HCT116 (cell line): ENCODE measurements around the gene CCDC188. TPM values are rescaled to one million over a fixed set of nuclear protein-coding genes. Genes with fewer than 3 reads are reported as not detected.

Source experiments
- ATAC-seq: fragments of 200-7000 bp; cut with Tn5 transposase; 2 replicates; pipeline ENCODE4 v1.9.1; 2020; ENCODE audit warnings: mild to moderate bottlenecking, moderate library complexity
- BruUV-seq: library from RNA; stranded (reverse); fragments of 400-500 nt; replicated peaks from 2 replicates; lab custom pipeline; 2021; lab: Mats Ljungman, UMichigan
- CTCF ChIA-PET: fragments of 300-600 bp; sonication (Branson Sonifier 250); formaldehyde crosslinking; loops from one replicate; lab custom pipeline; 2021; ENCODE audit warnings: antibody characterized with exemption; lab: Charles Lee
- POLR2A ChIA-PET: fragments of 300-600, 350-600 bp; sonication (Branson Sonifier 250); formaldehyde crosslinking; loops from one replicate; lab custom pipeline; 2021; ENCODE audit warnings: antibody characterized with exemption; lab: Charles Lee
- RAD21 ChIA-PET, 2 experiments: fragments of 300-600 bp; sonication (Branson Sonifier 250); formaldehyde crosslinking; loops; one replicate each; lab custom pipeline; 2023; ENCODE audit warnings: low total read pairs in 2 of 2; ENCODE audit not compliant: uncharacterized antibody in 2 of 2, unreplicated experiment in 2 of 2, low non-redundant PET in 1 of 2; lab: Charles Lee
- DNase-seq: peaks from one replicate; pipeline ENCODE4 v3.0.0-alpha.2; 2010; ENCODE audit warnings: low read depth, low spot score
- H2AFZ ChIP-seq: fragments of 200-600 bp; shearing (Covaris generic), sonication (generic); 2 replicates; pipeline ENCODE4 v1.6.1; 2017; ENCODE audit warnings: low read depth, mixed run types, mixed read lengths, antibody characterized with exemption, low read length; ENCODE audit not compliant: poor library complexity, severe bottlenecking
- H3K27ac ChIP-seq: 2 replicates; pipeline ENCODE4 v1.5.1; 2012; ENCODE audit warnings: low read depth, low read length
- H3K27me3 ChIP-seq: fragments of 200-600 bp; sonication (generic); 2 replicates; pipeline ENCODE4 v1.6.1; 2016; ENCODE audit warnings: mixed run types, low read length, mixed read lengths; ENCODE audit not compliant: insufficient read depth
- H3K36me3 ChIP-seq, 2 experiments: fragments of 200-500 bp in 1 of 2; fragments of 200-600 bp in 1 of 2; sonication (Bioruptor generic) in 1 of 2; sonication (generic) in 1 of 2; 2 replicates each; pipeline versions ENCODE4 v1.5.1 to v1.6.1; 2014 to 2016; ENCODE audit warnings: low read length in 2 of 2, inconsistent platforms in 1 of 2, mixed read lengths in 1 of 2, mixed run types in 1 of 2; ENCODE audit not compliant: insufficient read depth in 2 of 2, control insufficient read depth in 1 of 2
- H3K4me1 ChIP-seq, 2 experiments: fragments of 200-600 bp in 1 of 2; sonication (generic) in 1 of 2; 2 replicates each; pipeline versions ENCODE4 v1.5.1 to v1.6.1; 2012 to 2017; ENCODE audit warnings: low read length in 2 of 2, inconsistent platforms in 1 of 2, mild to moderate bottlenecking in 1 of 2, mixed read lengths in 1 of 2, mixed run types in 1 of 2, moderate library complexity in 1 of 2; ENCODE audit not compliant: insufficient read depth in 2 of 2, control insufficient read depth in 1 of 2
- H3K4me2 ChIP-seq: fragments of 200-600 bp; sonication (generic); 2 replicates; pipeline ENCODE4 v1.6.1; 2017; ENCODE audit warnings: mixed run types, low read length, mixed read lengths
- H3K4me3 ChIP-seq, 2 experiments: fragments of 200-600 bp in 1 of 2; sonication (generic) in 1 of 2; replicated peaks in 1 of 2; 2 replicates each; pipeline ENCODE4 v1.5.1; 2011 to 2016; ENCODE audit warnings: low read length in 2 of 2, control low read depth in 1 of 2, low read depth in 1 of 2, mild to moderate bottlenecking in 1 of 2, mixed read lengths in 1 of 2, mixed run types in 1 of 2
- H3K79me2 ChIP-seq: fragments of 200-600 bp; sonication (generic); 2 replicates; pipeline ENCODE4 v1.6.1; 2017; ENCODE audit warnings: mild to moderate bottlenecking, mixed run types, low read length, moderate library complexity, mixed read lengths; ENCODE audit not compliant: insufficient read depth
- H3K9ac ChIP-seq: fragments of 200-600 bp; sonication (generic); 2 replicates; pipeline ENCODE4 v1.6.1; 2016; ENCODE audit warnings: low read length, mixed read lengths
- H3K9me2 ChIP-seq: fragments of 200-600 bp; sonication (generic), shearing (Covaris generic); 2 replicates; pipeline ENCODE4 v1.6.1; 2017; ENCODE audit warnings: mixed run types, mild to moderate bottlenecking, moderate library complexity; ENCODE audit not compliant: insufficient read depth
- H3K9me3 ChIP-seq, 2 experiments: fragments of 200-500 bp in 1 of 2; fragments of 200-600 bp in 1 of 2; sonication (Bioruptor generic) in 1 of 2; sonication (generic) in 1 of 2; 2 replicates each; pipeline ENCODE4 v1.6.1; 2014 to 2017; ENCODE audit warnings: low read length in 2 of 2, mixed read lengths in 2 of 2, inconsistent platforms in 1 of 2, low read depth in 1 of 2, mild to moderate bottlenecking in 1 of 2, mixed run types in 1 of 2, moderate library complexity in 1 of 2; ENCODE audit not compliant: control insufficient read depth in 1 of 2, insufficient read depth in 1 of 2
- H4K20me1 ChIP-seq: fragments of 200-600 bp; sonication (generic), shearing (Covaris generic); 2 replicates; pipeline ENCODE4 v1.6.1; 2017; ENCODE audit warnings: mixed run types, mild to moderate bottlenecking, moderate library complexity; ENCODE audit not compliant: insufficient read depth
- CEBPB ChIP-seq: IDR thresholded peaks from 2 replicates; pipeline ENCODE4 v1.6.1; 2012; ENCODE audit warnings: low read depth
- CTCF ChIP-seq, 3 experiments: fragments of 200-600 bp in 1 of 3; sonication (generic) in 1 of 3; IDR thresholded peaks in 2 of 3; conservative IDR thresholded peaks in 1 of 3; 2 replicates each; pipeline ENCODE4 v1.5.1; 2012 to 2017; ENCODE audit warnings: low read depth in 2 of 3, low read length in 2 of 3, antibody characterized with exemption in 1 of 3, borderline replicate concordance in 1 of 3, control low read depth in 1 of 3, mild to moderate bottlenecking in 1 of 3, mixed read lengths in 1 of 3, mixed run types in 1 of 3, moderate library complexity in 1 of 3; ENCODE audit not compliant: insufficient read depth in 1 of 3
- EGR1 ChIP-seq: IDR thresholded peaks from 2 replicates; pipeline ENCODE4 v1.6.1; 2012; ENCODE audit warnings: low read depth
- ELF1 ChIP-seq: IDR thresholded peaks from 2 replicates; pipeline ENCODE4 v1.6.1; 2012; ENCODE audit warnings: low read depth, borderline replicate concordance
- EZH2 ChIP-seq: fragments of 200-600 bp; sonication (generic); IDR thresholded peaks from 2 replicates; pipeline ENCODE4 v1.6.1; 2017; ENCODE audit warnings: antibody characterized with exemption, mixed run types
- EZH2phosphoT487 ChIP-seq: fragments of 200-600 bp; IDR thresholded peaks from 2 replicates; pipeline ENCODE4 v1.6.1; 2018; ENCODE audit warnings: antibody characterized with exemption, borderline replicate concordance
- POLR2A ChIP-seq: IDR thresholded peaks from 2 replicates; pipeline ENCODE4 v1.7.0; 2011; ENCODE audit warnings: borderline replicate concordance; ENCODE audit not compliant: insufficient read depth, insufficient read length; ENCODE audit errors: extremely low read depth
- SRF ChIP-seq: IDR thresholded peaks from 2 replicates; pipeline ENCODE4 v1.6.1; 2012; ENCODE audit warnings: low read depth
- YY1 ChIP-seq: IDR thresholded peaks from 2 replicates; pipeline ENCODE4 v1.6.1; 2011; ENCODE audit warnings: low read length, low read depth, moderate library complexity, mild to moderate bottlenecking; ENCODE audit not compliant: insufficient replicate concordance; ENCODE audit errors: extremely low read depth
- ZBTB33 ChIP-seq: IDR thresholded peaks from 2 replicates; pipeline ENCODE4 v1.6.1; 2011; ENCODE audit warnings: mild to moderate bottlenecking, low read length, moderate library complexity; ENCODE audit not compliant: insufficient replicate concordance; ENCODE audit errors: extremely low read depth
- intact Hi-C: fragments of 100-400 bp; cut with micrococcal nuclease; formaldehyde crosslinking; loops from 2 replicates; pipeline ENCODE4 v1.10.0; 2022
- total RNA-seq: library from RNA; stranded (reverse); gene quantifications from one replicate; pipeline ENCODE4 v1.2.1, GENCODE V29; 2021; ENCODE audit not compliant: unreplicated experiment

Gene CCDC188
- total RNA-seq, 1 experiment from 2014 or later, result not detected

GRCh38 chr22:20131597-20131858 lies 19.3 kb downstream of the CCDC188 start, which contains the start of gene ZDHHC8:
Gene ZDHHC8 (plus strand): TSS chr22:20131804. CDS start chr22:20131948, 144 bp downstream.
- ATAC-seq (peak; percentile 66), DNase-seq (no peak)
- Histone ChIP-seq H3K27ac (peak within 1 kb of the TSS; percentile 96), H2AFZ (no peak within 1 kb of the TSS), H3K4me3 (peak within 1 kb of the TSS; percentile 80 to 92), H3K9me3 (no peaks in the 10 kb centered on the region), H3K9ac (peak within 1 kb of the TSS; percentile 89), H3K4me2 (peak within 1 kb of the TSS; percentile 96), H4K20me1 (no peaks in the 10 kb centered on the region), H3K79me2 (peaks cover 48% of the 10 kb centered on the region), H3K9me2 (no peaks in the 10 kb centered on the region), H3K4me1 (peaks cover 16 to 33% of the 10 kb centered on the region in 2 experiments; a peak in 3 of 4 replicates), H3K36me3 (peaks cover 4 to 8% of the 10 kb centered on the region in 2 experiments; a peak in 2 of 4 replicates), H3K27me3 (no peaks in the 10 kb centered on the region)
- no peak for TF ChIP-seq CTCF (IDR thresholded peaks at IDR 0.05 in 2 of 3, conservative IDR thresholded peaks at IDR 0.05 in 1 of 3; ENCODE audit: borderline replicate concordance in 1 of 3, insufficient read depth in 1 of 3, low read depth in 2 of 3, low read length in 2 of 3)
- intact Hi-C loops, result no loop called here
- no TSS peak for BruUV-seq
- ChIA-PET POLR2A (no interaction called here), RAD21 (no interaction called here), CTCF (interaction anchor here (1.2 kb wide), 1 partner anchor 178 kb away, joined by 3 read pairs; no protein-coding TSS in a partner anchor)

- Histone ChIP-seq H3K9ac (peak overlapping the region; percentile 70), H3K4me3 (peak overlapping the region; percentile 70 to 72), H3K9me2 (no peaks in the 10 kb centered on the region), H3K36me3 (peaks cover 4 to 12% of the 10 kb centered on the region in 2 experiments; a peak in 2 of 4 replicates), H3K9me3 (no peaks in the 10 kb centered on the region), H3K4me2 (peak overlapping the region; percentile 86), H4K20me1 (no peaks in the 10 kb centered on the region), H3K27me3 (no peaks in the 10 kb centered on the region), H2AFZ (no peak overlapping the region), H3K27ac (peak overlapping the region; percentile 96), H3K79me2 (peaks cover 42% of the 10 kb centered on the region), H3K4me1 (peaks cover 16 to 33% of the 10 kb centered on the region in 2 experiments; a peak in 3 of 4 replicates)
- DNase-seq (peak; percentile 24), ATAC-seq (peak; percentile 79)
- ChIA-PET CTCF (interaction anchor here (0.6 to 1.2 kb wide), 2 partner anchors 175 to 177 kb away, joined by 3 read pairs; no protein-coding TSS in a partner anchor), POLR2A (no interaction called here), RAD21 (no interaction called here)
- intact Hi-C loops, result no loop called here
- BruUV-seq, result no TSS peak
- TF ChIP-seq EZH2phosphoT487, result no peak
- TF ChIP-seq EGR1, result no peak
- TF ChIP-seq CTCF (IDR thresholded peaks at IDR 0.05 in 2 of 3, conservative IDR thresholded peaks at IDR 0.05 in 1 of 3; ENCODE audit: borderline replicate concordance in 1 of 3, insufficient read depth in 1 of 3, low read depth in 2 of 3, low read length in 2 of 3), result no peak
- no peak for TF ChIP-seq POLR2A
- TF ChIP-seq ZBTB33, result no peak
- TF ChIP-seq YY1, result no peak
- no peak for TF ChIP-seq ELF1
- no peak for TF ChIP-seq EZH2
- no peak for TF ChIP-seq CEBPB
- TF ChIP-seq SRF, result no peak
These were observed 19.9 kb downstream of the CCDC188 start for GRCh38 chr22:20130731-20131596.
